Epithelial cell of esophagus (primary cell): ENCODE data around the gene EXTL2.
"Not testable (repeated sequence)": the region's sequence is repeated elsewhere in the genome, so short reads cannot be mapped to it uniquely, and the experiment has no call there.

ENCODE experiments used
- DNase-seq: peaks from one replicate; pipeline ENCODE4 v3.0.0; 2010; ENCODE audit warnings: low read depth
- H3K4me3 ChIP-seq: 2 replicates; pipeline ENCODE4 v1.5.1; 2011; ENCODE audit warnings: mild to moderate bottlenecking, low read length, control low read depth
- CTCF ChIP-seq: IDR thresholded peaks from 2 replicates; pipeline ENCODE4 v1.5.1; 2011; ENCODE audit warnings: low read depth, mild to moderate bottlenecking, low read length, control low read depth, inconsistent platforms; ENCODE audit not compliant: insufficient read depth; ENCODE audit errors: missing control alignments

Gene EXTL2

DNA sequence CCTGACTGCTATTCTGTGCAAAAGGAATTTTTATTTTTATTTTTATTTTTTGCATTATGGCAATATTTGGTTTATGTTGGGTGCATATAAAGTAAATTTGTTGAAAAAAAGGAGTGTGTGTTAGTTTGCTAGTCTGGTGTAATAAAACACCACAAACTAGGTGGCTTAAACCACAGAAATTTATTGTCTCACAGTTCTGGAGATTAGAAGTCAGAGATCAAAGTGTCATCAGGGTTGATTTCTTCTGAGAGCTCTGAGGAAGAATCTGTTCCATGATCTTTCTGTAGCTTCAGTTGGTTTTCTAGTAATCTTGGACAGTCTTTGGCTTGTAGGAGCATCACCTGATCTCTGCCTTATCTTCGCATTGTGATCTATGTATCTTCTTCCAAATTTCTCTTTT, 7.7 kb upstream of the EXTL2 start:
- no peak overlapping the region for H3K4me3 ChIP-seq
- no peak for TF ChIP-seq CTCF
- no peak for DNase-seq

- DNase-seq: peak; percentile 87
- no peak for TF ChIP-seq CTCF
- H3K4me3 ChIP-seq: peak overlapping the region; percentile 92
Measured at GRCh38 chr1:100896481-100896982, 1.9 kb upstream of the EXTL2 start.

DNA sequence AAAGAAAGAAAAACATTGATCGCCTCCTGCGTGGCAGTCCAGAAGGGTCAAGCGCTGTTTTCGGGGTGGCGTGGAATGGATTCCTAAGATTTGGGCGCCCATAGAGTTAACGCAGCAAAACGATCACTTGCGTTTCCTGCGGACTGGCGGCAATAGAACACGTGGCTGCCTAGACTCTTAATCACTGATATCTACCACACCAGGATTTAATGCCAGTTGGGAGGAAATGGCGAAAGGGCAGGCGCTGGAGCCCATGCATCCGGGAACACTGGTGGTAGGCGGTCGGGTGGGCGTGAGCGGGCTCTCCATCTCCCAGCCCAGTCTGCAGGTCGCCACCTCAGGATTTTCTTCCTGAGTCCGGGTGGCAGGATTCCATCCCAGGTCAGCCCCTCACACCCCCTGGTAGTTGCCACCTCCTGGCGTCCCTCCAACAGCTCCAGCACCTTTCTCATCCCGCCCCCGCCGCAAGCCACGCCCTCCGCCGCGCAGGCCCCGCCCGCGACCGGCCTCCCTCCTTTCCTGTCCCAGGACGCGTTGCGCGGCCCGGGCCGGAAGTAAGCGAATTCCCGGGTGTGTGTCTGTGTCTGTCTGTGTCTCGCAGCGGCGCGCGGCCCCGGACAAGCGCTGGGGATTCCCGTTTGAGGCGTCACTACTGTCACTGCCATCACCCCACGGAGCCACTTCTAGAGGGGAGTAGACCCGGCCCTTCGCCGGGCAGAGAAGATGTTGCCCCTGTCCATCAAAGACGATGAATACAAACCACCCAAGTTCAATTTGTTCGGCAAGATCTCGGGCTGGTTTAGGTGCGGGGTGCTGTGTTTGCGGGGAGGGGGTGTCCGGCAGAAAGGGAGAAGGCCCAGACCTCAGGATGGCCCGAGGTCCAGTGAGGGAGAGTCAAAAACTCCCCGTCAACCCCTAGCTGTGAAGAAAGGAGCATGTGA, 1.2 kb upstream of the EXTL2 start, which contains the start of gene SLC30A7:
SLC30A7 (plus strand) TSS at position 551 of the 941 bp plus-strand sequence; CDS start at position 724, 173 bp downstream.
- no peak for TF ChIP-seq CTCF
- H3K4me3 ChIP-seq: peak within 1 kb of the TSS; percentile 92
- peak; percentile 96 for DNase-seq

GRCh38 chr1:100893718-100894117, 924 bp downstream of the EXTL2 start:
- no peak for DNase-seq
- peak overlapping the region; percentile 92 for H3K4me3 ChIP-seq
- no peak for TF ChIP-seq CTCF

DNA sequence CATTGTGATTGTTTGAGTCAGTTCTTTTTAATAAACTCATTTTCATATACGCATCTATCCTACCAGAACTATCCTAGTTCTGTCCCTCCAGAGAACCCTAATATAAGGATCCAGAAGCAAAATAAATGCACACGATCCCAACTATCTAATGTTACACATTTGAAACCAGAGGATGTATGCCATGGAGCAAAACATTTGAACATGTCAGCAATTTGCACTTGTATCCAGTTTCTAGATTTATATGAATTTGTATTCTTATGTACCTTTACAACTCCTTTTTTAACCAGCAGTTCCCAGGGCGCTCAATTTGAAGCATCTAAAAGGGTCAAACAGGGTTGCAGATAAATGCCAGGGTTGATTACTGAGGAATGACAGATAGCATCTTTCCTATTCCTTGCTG, 2.1 kb downstream of the EXTL2 start:
- no peak for DNase-seq
- no peak overlapping the region for H3K4me3 ChIP-seq
- no peak for TF ChIP-seq CTCF

- H3K4me3 ChIP-seq: no peak overlapping the region
- DNase-seq: no peak
- no peak for TF ChIP-seq CTCF
Measured at GRCh38 chr1:100891380-100891779, 3.3 kb downstream of the EXTL2 start.

DNA sequence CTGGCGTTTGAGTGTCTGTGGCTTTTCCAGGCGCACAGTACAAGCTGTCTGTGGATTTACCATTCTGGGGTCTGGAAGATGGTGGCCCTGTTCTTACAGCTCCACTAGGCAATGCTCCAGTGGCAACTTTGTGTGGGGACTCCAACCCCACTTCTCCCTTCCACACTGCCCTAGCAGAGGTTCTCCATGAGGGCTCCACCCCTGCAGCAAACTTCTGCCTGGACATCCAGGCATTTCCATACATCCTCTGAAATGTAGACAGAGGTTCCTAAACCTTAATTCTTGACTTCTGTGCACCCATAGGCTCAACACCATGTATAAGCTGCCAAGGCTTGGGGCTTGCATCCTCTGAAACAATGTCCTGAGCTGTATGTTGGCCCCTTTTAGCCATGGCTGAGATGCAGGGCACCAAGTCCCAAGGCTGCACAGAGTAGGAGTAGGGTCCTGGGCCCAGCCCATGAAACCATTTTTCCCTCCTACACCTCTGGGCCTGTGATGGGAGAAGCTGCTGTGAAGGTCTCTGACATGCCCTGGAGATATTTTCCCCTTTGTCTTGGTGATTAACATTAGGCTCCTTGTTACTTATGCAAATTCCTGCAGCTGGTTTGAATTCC, 4.7 kb downstream of the EXTL2 start:
- DNase-seq, H3K4me3 ChIP-seq: not testable (repeated sequence)

DNA sequence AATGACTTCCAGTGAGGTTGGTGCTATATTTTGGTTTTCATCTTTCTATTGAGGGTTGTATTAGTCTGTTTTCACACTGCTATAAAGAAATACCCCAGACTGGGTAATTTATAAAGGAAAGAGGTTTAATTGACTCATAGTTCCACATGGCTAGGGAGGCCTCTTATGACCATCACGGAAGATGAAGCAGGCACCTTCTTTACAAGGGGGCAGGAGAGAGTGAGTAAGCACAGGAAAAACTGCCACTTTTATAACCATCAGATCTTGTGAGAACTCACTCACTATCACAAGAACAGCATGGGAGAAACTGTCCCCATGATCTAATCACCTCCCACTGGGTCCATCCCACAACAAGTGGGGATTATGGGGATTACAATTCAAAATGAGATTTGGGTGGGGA, 5.6 kb downstream of the EXTL2 start:
- not testable (repeated sequence) for H3K4me3 ChIP-seq, DNase-seq
